ENCODE data around the gene OAS3.
"Not testable (repeated sequence)": the region's sequence is repeated elsewhere in the genome, so short reads cannot be mapped to it uniquely, and the experiment has no call there.

The OAS3 gene

GRCh38 chr12:112937741-112938719, at the start of gene OAS3:
Gene OAS3, plus strand, starts transcription at chr12:112938474. Its CDS starts 57 bp downstream, at chr12:112938531.
- DNase-seq (ENCODE audit: low spot score): peak; percentile 81

GRCh38 chr12:112891093-112892024, 46.9 kb upstream of the OAS3 start:
- no peak for DNase-seq (ENCODE audit: low spot score)

- DNase-seq (ENCODE audit: low spot score): no peak
Observed at GRCh38 chr12:112892856-112893255, 45.4 kb upstream of the OAS3 start.

GRCh38 chr12:112894128-112894527, 44.1 kb upstream of the OAS3 start:
- no peak for DNase-seq (ENCODE audit: low spot score)

- DNase-seq (ENCODE audit: low spot score): no peak
Observed at GRCh38 chr12:112898380-112898779, 39.9 kb upstream of the OAS3 start.

- peak; percentile 53 for DNase-seq (ENCODE audit: low spot score)
Observed at GRCh38 chr12:112900298-112901145, 37.8 kb upstream of the OAS3 start.

GRCh38 chr12:112901271-112901670, 37.0 kb upstream of the OAS3 start:
- DNase-seq (ENCODE audit: low spot score): no peak

- no peak for DNase-seq (ENCODE audit: low spot score)
Observed at GRCh38 chr12:112904571-112904970, 33.7 kb upstream of the OAS3 start.

- DNase-seq (ENCODE audit: low spot score): no peak
Observed at GRCh38 chr12:112905451-112906089, 32.7 kb upstream of the OAS3 start.

GRCh38 chr12:112906712-112907414, 31.4 kb upstream of the OAS3 start, which contains the start of gene OAS1:
Gene OAS1, plus strand, starts transcription at chr12:112906962. Its CDS starts 78 bp downstream, at chr12:112907040.
- DNase-seq (ENCODE audit: low spot score): peak; percentile 72

GRCh38 chr12:112907415-112908157, 30.7 kb upstream of the OAS3 start:
- DNase-seq (ENCODE audit: low spot score): no peak

GRCh38 chr12:112908548-112908947, 29.7 kb upstream of the OAS3 start:
- no peak for DNase-seq (ENCODE audit: low spot score)

GRCh38 chr12:112909693-112910092, 28.6 kb upstream of the OAS3 start:
- no peak for DNase-seq (ENCODE audit: low spot score)

GRCh38 chr12:112913038-112913688, 25.1 kb upstream of the OAS3 start:
- no peak for DNase-seq (ENCODE audit: low spot score)

GRCh38 chr12:112913888-112914287, 24.4 kb upstream of the OAS3 start:
- DNase-seq (ENCODE audit: low spot score): not testable (repeated sequence)

- no peak for DNase-seq (ENCODE audit: low spot score)
Observed at GRCh38 chr12:112916270-112916669, 22.0 kb upstream of the OAS3 start.

- no peak for DNase-seq (ENCODE audit: low spot score)
Observed at GRCh38 chr12:112919121-112919520, 19.2 kb upstream of the OAS3 start.

GRCh38 chr12:112924986-112925385, 13.3 kb upstream of the OAS3 start:
- no peak for DNase-seq (ENCODE audit: low spot score)

GRCh38 chr12:112926416-112927033, 11.7 kb upstream of the OAS3 start:
- not testable (repeated sequence) for DNase-seq (ENCODE audit: low spot score)
